ENCODE data around the gene CDH22. TPM values are rescaled to one million over a fixed set of nuclear protein-coding genes. Genes with fewer than 3 reads are reported as not detected.

CDH22 gene
- total and polyA plus RNA-seq, 4 donors, result 0.03 to 0.25 (median 0.09) TPM

GRCh38 chr20:46316984-46317684 is 8.8 kb upstream of the CDH22 start:
- ATAC-seq (ENCODE audit: insufficient read depth, low FRiP score) (no peak), DNase-seq (no peak)
- TF ChIP-seq CTCF (IDR thresholded peaks at IDR 0.05; ENCODE audit: control extremely low read depth, extremely low read depth), result no peak
- Histone ChIP-seq H3K36me3 (ENCODE audit: control insufficient read depth in 4 of 4, insufficient read depth in 4 of 4, low read length in 4 of 4) (no peaks in the 10 kb centered on the region), H3K27me3 (ENCODE audit: control insufficient read depth in 3 of 3, insufficient read depth in 3 of 3, low read length in 2 of 3) (peaks cover 13 to 79% (median 43%) of the 10 kb centered on the region in 3 donors), H3K9me3 (ENCODE audit: control insufficient read depth in 4 of 4, insufficient read depth in 3 of 4, low read length in 3 of 4) (peaks cover 0 to 3% (median 0%) of the 10 kb centered on the region in 4 donors), H3K9ac (ENCODE audit: insufficient read depth in 1 of 2, low read length in 2 of 2) (no peak overlapping the region), H3K4me3 (no peak overlapping the region), H3K27ac (ENCODE audit: low read depth in 1 of 2, low read length in 1 of 2) (no peak overlapping the region), H3K4me1 (ENCODE audit: control insufficient read depth in 5 of 5, insufficient read depth in 5 of 5, low read length in 5 of 5) (peaks cover 0 to 4% (median 0%) of the 10 kb centered on the region in 5 donors)
- WGBS, 2 donors, result 21 to 24% methylated on average over 24 of the region's 24 CpGs

GRCh38 chr20:46315311-46315710 is 7.0 kb upstream of the CDH22 start:
- DNase-seq (no peak), ATAC-seq (ENCODE audit: insufficient read depth, low FRiP score) (no peak)
- no peak overlapping the region for H3K9ac ChIP-seq (ENCODE audit: insufficient read depth in 1 of 2, low read length in 2 of 2)
- no peak overlapping the region for H3K4me3 ChIP-seq
- peaks cover 13 to 87% (median 62%) of the 10 kb centered on the region in 3 donors for H3K27me3 ChIP-seq (ENCODE audit: control insufficient read depth in 3 of 3, insufficient read depth in 3 of 3, low read length in 2 of 3)
- peaks cover 0 to 4% (median 0%) of the 10 kb centered on the region in 5 donors for H3K4me1 ChIP-seq (ENCODE audit: control insufficient read depth in 5 of 5, insufficient read depth in 5 of 5, low read length in 5 of 5)
- TF ChIP-seq CTCF (IDR thresholded peaks at IDR 0.05; ENCODE audit: control extremely low read depth, extremely low read depth), result no peak
- H3K9me3 ChIP-seq (ENCODE audit: control insufficient read depth in 4 of 4, insufficient read depth in 3 of 4, low read length in 3 of 4), result peaks cover 0 to 3% (median 0%) of the 10 kb centered on the region in 4 donors
- H3K27ac ChIP-seq (ENCODE audit: low read depth in 1 of 2, low read length in 1 of 2), result no peak overlapping the region
- H3K36me3 ChIP-seq (ENCODE audit: control insufficient read depth in 4 of 4, insufficient read depth in 4 of 4, low read length in 4 of 4), result no peaks in the 10 kb centered on the region
- WGBS, 2 donors, result 53 to 74% methylated on average over 6 of the region's 6 CpGs

GRCh38 chr20:46312945-46313861 is 4.9 kb upstream of the CDH22 start:
- 46 to 52% methylated on average over 15 to 16 of the region's 16 CpGs for WGBS, 2 donors
- Histone ChIP-seq H3K27me3 (ENCODE audit: control insufficient read depth in 3 of 3, insufficient read depth in 3 of 3, low read length in 2 of 3) (peaks cover 13 to 90% (median 79%) of the 10 kb centered on the region in 3 donors), H3K36me3 (ENCODE audit: control insufficient read depth in 4 of 4, insufficient read depth in 4 of 4, low read length in 4 of 4) (no peaks in the 10 kb centered on the region), H3K4me1 (ENCODE audit: control insufficient read depth in 5 of 5, insufficient read depth in 5 of 5, low read length in 5 of 5) (peaks cover 0 to 6% (median 0%) of the 10 kb centered on the region in 5 donors), H3K9me3 (ENCODE audit: control insufficient read depth in 4 of 4, insufficient read depth in 3 of 4, low read length in 3 of 4) (no peaks in the 10 kb centered on the region), H3K9ac (ENCODE audit: insufficient read depth in 1 of 2, low read length in 2 of 2) (no peak overlapping the region), H3K4me3 (no peak overlapping the region), H3K27ac (ENCODE audit: low read depth in 1 of 2, low read length in 1 of 2) (no peak overlapping the region)
- DNase-seq (no peak), ATAC-seq (ENCODE audit: insufficient read depth, low FRiP score) (no peak)
- TF ChIP-seq CTCF (IDR thresholded peaks at IDR 0.05; ENCODE audit: control extremely low read depth, extremely low read depth), result no peak

All from lung (tissue), 12 donors.